Activated CD4-positive, alpha-beta T cell treated with anti-CD3 and anti-CD28 coated beads, Interleukin-2, amount 50 U/mL, for 48 hours (primary cell): ENCODE measurements around the gene EXO1.
"Not testable (repeated sequence)": the region's sequence is repeated elsewhere in the genome, so short reads cannot be mapped to it uniquely, and the experiment has no call there.

Source experiments
- DNase-seq, 2 experiments: peaks; one replicate each; pipeline ENCODE4 v3.0.0-alpha.2; 2020

The EXO1 gene

DNA sequence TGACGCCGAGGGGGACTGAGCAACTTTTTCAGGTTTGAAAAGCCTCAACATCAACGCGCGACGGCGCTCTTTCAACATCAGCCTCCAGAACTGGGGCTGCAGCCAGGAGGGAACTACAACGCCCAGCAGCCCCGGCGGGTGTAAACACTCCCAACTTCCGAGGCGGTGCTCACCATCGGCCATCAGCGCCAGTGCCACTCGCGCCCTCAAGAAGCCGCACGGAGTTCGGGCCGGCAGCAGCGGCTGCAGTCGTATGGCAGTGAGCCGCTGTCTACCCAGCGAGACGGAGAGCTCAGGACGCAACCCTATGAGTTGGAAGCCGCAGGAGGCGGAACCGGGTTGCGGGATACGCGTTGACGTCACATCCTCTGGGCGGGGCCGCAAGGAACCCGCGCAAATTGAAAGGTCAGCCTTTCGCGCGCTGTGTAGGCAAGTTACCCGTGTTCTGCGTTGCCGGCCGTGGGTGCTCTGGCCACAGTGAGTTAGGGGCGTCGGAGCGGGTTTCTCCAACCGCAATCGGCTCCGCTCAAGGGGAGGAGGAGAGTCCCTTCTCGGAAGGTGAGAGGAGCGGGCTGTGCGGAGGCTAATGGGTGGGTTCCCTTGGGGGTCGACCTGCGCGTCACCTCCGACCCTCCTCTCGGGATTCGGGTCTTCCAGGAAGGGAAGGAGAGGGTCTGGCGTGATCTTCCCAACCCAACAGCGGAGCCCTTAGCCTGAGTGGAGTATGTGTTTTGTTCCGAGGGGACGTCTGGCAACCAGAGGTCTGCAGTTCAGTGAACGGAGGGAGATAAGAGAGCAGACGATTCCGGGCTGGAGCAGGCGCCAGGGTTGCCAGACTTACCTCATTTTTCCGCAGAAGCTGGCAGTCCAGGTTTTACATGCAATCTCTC is at the start of gene EXO1:
EXO1 (plus strand) TSS at position 409 of the 890 bp plus-strand sequence. CDS start 2,222 bp downstream, outside the sequence.
- DNase-seq: peak; percentile 90 to 92

DNA sequence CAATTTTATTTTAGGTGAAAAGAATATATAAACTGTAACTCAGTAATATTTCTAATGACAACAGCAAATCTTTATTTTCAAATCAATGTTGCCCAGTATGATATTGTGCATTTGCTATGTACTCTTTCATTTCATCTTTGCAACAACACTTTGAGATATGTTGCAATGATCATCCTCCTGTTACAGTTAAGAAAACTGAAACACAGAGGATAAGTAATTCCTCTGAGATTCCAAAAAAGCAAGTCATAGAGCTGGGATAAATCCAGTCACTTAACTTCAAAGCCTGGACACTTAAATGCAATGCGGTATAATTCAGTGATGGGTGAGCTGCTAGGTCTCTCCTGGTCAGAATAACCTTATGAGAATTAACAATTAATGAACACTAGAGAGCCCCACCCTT is 48.6 kb upstream of the EXO1 start:
- DNase-seq: no peak

DNA sequence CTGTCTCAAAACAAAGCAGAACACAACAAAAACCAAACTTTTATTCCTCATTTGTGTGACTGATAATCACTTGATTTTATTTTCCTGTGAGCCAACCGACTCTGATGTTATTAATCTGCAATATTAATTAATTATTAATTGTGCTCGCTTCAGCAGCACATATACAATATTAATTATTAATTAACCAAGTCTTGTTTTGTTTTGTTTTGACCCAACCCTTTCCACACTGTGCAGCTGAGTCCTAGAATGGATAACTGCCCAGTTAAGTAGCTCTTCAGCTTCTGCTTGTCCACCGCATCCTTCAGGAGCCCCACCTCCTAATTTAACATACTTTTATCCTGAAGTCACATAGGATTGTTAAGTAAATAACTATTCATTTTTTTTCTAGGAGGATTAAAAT is 47.4 kb upstream of the EXO1 start:
- no peak for DNase-seq

DNA sequence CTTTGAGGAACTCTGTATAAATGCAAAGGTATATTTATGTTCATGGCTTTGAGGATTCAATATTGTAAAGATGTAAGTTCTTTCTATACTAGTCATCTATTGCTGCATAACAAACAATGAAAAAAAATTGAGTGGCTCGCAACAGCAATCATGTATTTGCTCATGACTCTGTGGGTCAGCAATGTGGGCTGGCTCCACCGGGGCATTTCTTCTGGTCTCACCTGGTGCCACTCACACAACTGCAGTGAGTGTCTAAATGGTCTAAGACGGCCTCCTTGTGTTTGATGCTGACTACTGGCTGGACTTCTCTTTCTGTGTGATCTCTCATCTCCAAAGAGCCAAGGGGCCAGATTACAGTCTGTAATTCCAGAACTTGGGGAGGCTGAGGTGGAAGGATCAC is 45.1 kb upstream of the EXO1 start:
- DNase-seq: no peak

DNA sequence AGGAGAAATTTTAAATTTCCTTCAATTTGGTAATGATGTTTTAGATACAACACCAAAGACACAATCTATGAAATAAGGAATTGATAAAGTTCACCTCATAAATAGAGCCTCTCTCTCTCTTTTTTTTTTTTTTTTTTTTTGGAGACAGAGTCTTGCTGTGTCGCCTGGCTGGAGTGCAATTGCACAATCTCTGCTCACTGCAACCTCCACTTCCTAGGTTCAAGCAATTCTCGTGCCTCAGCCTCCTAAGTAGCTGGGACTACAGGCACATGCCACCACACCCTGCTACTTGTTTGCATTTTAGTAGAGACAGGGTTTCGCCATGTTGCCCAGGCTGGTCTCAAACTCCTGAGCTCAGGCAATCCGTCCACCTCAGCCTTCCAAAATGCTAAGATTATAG is 43.3 kb upstream of the EXO1 start:
- not testable (repeated sequence) for DNase-seq

DNA sequence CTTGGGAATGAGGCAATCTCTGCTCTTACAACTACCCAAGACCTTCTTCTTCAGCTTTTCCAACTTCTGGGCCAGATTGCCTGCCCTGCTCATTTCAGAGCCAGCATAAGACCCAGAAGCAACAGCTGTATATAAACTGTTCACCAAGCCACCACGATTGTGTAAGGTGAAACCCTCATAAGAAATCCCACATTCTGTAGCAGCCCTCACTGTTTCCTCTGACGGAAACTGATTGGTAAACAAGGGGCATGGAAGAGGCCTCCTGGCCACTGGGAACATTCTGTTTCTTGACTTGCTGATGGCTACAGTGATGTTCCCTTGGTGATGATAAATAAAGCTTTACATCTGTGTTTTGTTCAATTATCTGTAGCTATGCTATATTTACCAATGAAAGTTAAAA is 39.7 kb upstream of the EXO1 start:
- no peak for DNase-seq

DNA sequence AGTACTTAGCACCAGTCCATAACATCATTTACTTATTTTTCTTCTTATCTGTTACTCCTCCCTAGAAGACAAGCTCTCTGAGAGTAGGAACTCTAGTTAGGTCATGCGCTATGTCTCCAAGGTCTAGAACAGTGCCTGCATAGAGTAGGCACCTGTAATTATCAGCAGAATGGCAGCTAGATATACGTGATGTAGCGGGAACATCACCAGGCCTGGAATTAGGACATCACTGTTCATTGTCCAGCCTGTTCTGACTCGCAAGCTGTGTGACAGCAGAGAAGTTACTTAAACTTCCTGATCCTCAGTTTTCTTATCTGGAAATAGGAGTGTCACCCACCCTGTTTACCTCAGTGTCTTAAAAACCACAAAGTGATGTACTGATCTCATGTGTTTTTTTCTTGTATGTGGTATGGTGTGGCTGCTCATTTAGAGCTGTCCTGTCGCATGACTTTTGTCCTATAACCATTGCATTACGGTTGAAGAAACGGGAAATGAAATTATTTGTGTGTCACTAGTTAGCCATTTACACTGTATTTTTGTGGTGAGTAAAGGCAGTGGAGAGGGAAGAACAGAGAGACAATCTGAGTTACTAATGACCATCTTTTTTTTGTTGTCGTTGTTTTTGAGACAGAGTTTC is 37.1 kb upstream of the EXO1 start:
- DNase-seq: no peak

DNA sequence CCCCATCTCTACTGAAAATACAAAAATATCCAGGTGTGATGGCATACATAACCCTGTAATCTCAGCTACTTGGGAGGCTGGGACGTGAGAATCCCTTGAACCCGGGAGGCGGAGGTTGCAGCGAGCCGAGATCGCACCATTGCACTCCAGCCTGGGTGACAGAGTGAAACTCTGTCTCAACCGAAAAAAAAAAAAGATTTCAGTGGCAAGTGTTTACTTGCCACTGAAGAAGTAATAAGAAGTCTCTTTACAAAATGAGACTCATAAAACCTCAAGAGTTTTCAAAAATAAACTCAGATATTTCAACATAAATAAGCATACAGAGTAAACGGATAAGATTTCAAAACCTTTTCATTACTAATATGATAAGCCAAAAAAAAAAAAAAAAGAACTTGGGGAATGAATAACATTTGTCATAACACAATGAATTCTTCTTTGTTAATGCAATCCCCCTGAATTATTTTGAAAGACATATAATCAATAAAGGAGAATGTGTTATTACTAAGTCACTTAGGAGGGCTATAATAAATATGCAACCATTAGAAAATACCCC is 34.2 kb upstream of the EXO1 start:
- no peak for DNase-seq

DNA sequence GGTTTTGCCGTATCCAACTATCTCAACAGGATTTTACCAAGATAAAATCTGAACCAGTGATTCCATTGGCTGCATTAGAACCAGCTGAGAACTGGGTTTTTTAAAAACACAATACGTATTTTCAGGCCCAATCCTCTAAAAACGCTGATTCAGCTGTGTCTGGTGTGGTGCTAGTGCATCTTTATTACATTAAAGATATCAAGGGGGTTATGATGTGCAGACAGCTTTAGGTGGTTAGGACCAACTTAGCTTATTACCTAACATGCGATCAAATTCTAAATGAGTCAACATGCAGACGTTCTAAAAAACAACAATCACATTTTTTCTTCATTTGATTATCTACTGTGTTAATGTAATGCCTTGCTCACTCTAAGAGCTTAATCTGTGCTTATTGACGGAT is 32.0 kb upstream of the EXO1 start:
- no peak for DNase-seq

DNA sequence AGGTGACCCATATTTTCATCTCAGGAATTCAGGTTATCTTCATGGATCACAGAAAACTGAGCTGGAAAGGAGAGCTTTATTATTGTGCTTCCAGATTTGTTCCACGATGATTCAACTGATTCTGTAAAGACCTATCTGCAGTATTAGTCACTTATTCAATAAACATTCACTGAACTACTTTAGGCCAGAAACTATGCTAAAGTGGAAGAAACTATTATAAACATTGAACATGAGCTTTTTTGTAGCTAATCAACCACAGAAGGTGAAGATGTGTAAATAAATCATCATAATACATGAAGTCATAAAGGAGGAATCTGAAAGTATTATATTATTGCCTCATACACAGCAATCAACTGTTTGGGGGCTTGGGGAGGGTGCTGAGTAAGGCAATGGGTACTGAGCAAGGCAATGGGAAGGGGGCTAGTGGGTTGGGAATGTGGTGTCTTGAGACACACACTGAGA is 30.6 kb upstream of the EXO1 start:
- DNase-seq: no peak

DNA sequence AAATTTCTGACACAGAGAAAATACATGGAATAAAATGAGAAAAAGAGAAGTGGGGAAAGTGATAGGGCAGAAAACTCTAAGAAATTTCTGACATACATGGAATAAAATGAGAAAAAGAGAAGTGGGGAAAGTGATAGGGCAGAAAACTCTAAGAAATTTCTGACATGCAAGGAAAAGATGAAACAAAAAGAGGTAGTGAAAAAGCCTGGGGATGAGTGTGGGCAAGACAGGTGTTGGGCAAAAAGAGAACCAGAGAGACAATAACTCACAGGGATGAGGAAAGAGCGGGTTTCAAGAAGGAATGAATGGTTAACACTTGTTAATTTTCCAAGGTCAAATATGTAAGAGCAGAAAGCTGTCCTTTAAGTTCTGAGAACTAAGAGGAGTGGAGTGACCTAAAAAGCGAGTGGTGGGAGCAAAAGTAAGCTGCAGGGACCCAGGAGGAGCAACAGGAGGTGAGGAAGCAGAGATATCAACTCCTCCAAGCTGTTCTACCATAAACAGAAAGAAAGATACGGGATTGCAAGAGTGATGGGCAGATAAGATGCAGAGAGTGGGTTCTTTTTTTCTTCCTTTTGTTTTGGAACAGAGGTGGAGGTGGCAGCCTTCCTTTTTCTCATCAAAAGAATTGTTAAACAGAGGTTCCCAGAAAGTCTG is 29.9 kb upstream of the EXO1 start:
- no peak for DNase-seq

DNA sequence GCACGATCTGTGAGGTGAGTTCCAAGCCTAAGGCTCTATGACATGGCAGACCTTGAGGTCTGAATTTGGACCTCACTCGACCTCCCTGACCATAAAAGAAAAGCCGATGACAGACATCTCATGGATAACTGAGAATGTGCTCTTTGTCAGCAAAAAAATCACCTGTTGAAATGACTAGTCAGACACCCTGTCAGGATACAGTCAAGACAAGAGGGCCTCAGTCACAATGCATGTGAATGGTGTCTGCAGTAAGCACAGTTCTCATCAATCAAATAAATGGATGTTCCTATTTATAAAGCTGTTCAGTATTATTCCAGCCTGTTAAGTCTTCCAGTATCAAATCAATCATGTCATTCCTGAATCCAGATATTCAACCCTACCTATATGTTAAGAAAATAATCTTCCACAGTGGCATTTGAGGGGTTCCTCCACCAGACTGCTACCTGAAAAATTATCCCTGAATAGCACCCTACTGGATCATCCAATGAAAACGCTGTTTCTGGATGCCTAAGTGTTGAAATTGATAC is 28.6 kb upstream of the EXO1 start:
- DNase-seq: no peak

DNA sequence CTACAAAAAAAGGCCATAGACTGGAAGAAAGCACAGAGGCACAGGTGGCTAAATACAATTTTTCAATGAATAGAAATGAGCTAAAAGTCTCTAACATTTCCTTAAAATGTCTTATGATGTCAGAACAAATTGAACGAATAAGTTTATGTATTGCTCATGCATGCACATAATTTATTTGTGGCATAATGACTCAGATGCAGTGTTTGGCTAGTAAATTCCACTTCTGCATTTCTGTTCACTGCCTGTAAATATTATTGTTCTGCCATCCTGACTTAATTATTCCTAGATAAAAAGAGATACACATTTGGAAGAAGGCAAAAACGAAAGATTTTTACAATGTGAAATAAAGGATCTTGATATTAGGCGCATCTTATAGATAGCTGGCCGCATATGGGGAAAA is 26.6 kb upstream of the EXO1 start:
- no peak for DNase-seq

DNA sequence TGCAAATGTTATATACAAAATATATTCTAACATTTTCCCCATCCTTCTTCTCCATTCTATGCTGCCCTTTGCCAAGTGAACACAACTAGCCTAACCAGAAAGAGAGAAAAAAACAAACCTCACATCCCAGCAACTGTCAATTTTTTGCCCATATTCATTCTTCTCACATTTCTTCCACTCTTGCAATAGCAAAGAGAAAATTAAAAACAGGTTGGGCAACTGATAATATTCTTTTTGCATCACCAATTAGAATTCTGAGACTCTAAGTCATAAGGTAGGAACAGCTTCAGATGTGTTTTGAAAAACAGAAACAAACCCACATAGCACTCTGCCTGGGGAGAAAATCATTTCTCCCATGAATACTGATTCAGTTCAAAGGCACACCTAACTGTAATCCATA is 25.2 kb upstream of the EXO1 start:
- DNase-seq: no peak

DNA sequence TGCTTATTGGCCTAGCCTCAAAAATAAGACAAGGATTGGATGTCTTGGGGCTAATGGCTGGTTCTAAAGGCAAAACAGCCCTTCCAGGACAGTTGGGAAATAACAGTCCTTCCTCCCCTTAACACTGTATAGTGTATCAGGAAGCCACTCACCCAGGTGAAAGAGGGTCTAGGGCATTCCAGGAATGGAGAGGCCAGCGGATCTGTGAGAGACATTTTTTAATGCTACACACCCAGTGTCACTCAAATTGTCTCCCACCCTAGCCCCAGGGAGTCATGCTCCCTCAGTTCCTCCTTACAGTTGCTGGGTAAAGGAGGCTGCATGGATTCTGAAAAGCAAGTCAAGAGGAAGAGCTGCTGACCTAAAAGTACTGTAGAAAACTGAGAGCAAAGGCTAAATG is 24.1 kb upstream of the EXO1 start:
- DNase-seq: no peak

DNA sequence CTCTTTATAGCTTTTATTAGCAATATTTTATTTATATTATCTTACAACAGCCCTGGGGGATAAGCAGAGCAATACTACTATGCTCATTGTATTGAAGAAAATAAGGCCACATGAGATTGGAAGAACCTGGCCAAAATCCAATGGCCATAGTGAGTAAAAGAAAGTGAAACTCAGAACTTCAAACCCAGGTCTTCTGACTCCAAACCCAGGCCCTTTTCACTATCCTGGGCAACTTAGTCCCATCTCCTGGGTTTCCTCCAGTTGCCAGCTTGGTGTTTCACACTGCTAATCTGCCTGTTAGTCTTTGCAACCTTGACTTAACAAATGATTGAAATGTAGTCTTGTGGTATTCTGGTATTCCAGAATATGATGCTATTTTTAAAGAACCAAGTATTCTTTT is 22.4 kb upstream of the EXO1 start:
- no peak for DNase-seq

DNA sequence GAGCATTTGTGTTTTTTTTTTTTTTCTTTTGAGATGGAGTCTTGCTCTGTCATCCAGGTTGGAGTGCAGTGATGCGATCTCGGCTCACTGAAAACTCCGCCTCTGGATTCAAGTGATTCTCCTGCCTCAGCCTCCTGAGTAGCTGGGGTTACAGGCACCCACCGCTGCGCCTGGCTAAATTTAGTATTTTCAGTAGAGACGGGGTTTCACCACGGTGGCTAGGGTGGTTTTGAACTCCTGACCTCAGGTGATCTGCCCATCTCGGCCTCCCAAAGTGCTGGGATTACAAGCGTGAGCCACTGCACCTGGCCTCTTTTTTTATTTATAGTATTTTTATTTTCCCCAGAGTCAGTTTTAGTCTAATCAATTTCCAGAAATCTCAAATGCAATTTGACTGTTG is 21.4 kb upstream of the EXO1 start:
- not testable (repeated sequence) for DNase-seq

DNA sequence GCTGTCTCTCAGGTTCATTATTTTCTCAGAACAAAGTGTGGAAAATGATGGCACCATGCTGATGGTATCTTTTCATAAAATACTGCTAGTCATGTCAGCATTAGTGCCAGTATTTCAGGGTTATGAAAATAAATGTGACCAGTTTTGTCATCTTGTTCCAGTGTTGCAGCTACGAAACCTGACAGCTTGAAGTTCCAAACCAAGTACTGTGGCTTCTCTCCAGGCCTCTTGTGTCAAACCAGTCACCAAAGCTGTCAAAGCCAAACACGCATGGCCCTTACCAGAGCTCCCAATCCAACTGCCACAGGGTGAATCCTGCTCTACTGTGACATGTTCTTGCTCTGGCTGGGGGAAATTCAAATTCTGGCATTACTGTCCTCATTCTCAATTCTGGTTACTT is 20.7 kb upstream of the EXO1 start:
- no peak for DNase-seq

DNA sequence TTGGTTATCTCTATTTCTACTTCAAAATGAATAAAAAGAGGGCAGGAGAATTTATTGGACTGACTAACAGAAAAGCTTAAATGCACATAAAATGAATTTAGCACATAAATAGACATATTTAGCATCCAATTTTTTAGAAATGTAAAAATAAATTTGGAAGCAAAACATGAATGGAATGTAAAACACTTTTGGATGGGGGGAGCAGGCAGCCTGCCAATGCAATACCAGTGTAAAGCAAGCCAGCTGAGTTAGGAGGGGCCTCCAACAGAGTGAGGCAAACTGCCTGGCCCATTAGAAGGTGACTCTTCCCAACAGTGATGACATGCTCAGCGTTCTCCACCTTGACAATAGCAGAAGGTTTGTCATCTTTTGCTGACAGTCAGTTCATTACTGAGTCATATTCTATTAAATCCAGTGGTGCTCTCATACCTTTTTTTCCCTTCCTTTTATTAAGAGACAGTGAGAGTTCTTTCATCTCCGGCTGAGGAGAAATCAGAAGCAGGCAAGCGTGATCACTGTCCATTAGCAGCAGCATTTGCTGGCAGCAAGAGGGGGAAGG is 19.5 kb upstream of the EXO1 start:
- DNase-seq: no peak

DNA sequence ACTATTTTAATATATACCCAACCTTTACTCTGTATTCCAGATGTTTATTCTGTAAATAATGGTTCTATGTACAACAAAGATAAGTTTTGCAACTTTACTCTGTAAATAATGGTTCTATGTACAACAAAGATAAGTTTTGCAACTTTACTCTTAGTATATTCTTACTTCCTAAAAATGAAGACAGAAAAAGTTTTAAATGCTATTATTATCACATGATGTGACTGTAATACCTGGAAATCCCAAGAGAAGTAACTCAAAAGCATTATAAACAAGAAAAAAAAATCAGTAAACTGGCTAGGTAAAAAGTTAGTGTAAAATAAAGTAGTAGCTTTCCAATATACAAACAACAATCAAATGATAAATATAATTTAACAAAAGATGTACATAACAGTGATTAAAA is 18.5 kb upstream of the EXO1 start:
- DNase-seq: no peak

DNA sequence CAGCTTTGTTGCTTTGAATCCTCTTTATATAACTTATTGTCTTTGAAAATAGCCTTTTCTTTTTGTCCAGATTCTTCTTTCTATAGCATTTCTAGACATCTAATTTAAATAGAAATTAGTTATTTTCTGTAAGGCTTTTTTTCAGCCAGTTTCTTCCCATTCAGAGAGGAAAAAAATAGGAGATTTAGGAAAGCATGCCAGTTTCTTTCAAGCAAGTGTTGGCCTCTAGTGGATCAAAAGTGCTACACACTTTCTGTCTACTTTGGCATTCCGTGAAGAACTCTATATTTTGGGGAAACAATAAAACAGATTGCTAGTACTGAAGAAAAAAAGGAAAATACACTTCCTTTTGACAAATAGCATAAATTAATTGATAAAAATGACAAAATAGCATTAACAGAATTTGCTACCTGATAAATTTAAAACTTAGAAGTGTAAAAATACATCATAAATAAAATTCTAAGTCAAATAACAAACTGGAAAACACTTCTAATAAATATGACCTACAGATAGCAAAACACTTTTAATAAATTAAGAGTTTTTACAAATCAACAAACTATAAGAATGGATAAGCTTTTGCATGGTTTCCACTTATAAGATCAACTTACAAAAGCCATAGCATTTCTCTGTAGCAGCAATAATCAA is 13.1 kb upstream of the EXO1 start:
- no peak for DNase-seq

DNA sequence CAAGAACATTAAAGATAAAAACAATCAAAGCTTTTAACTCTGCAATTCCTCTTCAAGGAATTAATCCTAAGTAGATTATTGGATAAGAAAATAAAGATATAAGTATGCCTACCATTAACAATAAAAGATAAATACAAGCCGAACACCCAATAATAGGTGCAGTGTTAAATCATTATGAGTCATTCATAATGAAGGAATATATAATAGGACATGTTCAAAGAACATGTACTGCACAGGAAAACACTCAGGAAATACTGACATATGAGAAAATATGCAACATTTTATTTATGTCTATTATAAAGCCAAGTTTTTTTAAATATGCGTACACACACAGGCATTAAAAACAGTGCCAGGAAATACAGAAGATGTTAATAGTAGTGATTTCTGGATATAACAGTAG is 11.1 kb upstream of the EXO1 start:
- DNase-seq: no peak

DNA sequence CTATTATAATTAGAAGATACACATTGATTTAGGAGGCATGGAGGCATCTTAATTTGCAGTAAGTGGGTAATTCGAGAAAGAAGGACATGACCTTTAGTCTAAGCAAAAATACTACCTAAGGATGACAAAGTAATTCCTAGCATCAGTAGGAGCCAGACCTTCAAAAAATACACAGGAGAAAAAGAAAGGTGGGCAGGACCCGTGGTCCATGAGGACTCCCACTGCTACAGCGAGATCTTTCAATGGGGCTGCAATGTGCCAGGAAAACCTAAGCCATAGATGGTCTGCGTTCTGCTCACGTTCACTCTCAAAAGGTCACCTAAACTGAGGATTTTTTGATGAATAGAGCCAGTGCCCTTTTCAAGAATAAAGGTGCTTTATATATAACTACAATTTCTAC is 10.6 kb upstream of the EXO1 start:
- DNase-seq: no peak
